Caco-2 (cell line): ENCODE measurements around the gene CC2D2B. TPM values are rescaled to one million over a fixed set of nuclear protein-coding genes. Genes with fewer than 3 reads are reported as not detected.

ENCODE experiments used
- BruUV-seq: library from RNA; stranded (reverse); fragments of 400-500 nt; replicated peaks from 2 replicates; lab custom pipeline; 2021; lab: Mats Ljungman, UMichigan
- CTCF ChIA-PET: fragments of 300-600 bp; sonication (Branson Sonifier 250); formaldehyde crosslinking; loops from one replicate; lab custom pipeline; 2022; ENCODE audit warnings: antibody characterized with exemption; lab: Charles Lee
- POLR2A ChIA-PET: fragments of 300-600 bp; sonication (Branson Sonifier 250); formaldehyde crosslinking; loops from one replicate; lab custom pipeline; 2022; ENCODE audit warnings: antibody characterized with exemption; lab: Charles Lee
- DNase-seq, 2 experiments: peaks; one replicate each; pipeline versions ENCODE4 v3.0.0 to v3.0.0-alpha.2; 2020 to 2022
- H3K27me3 ChIP-seq: replicated peaks from 2 replicates; pipeline ENCODE4 v1.6.0; 2011; ENCODE audit warnings: low read length; ENCODE audit not compliant: control insufficient read depth, insufficient read depth
- H3K36me3 ChIP-seq: 2 replicates; pipeline ENCODE4 v1.5.1; 2011; ENCODE audit warnings: low read length; ENCODE audit not compliant: control insufficient read depth, insufficient read depth
- H3K4me1 ChIP-seq: fragments of 250-450 bp; sonication (Bioruptor Pico); 2 replicates; pipeline ENCODE4 v1.5.1; 2020; ENCODE audit warnings: mild to moderate bottlenecking
- H3K4me3 ChIP-seq: 2 replicates; pipeline ENCODE4 v1.5.1; 2011; ENCODE audit warnings: low read depth, mild to moderate bottlenecking, control low read depth, low read length
- H3K9me3 ChIP-seq: fragments of 250-450 bp; sonication (Bioruptor Pico); 2 replicates; pipeline ENCODE4 v1.5.1; 2020; ENCODE audit warnings: mild to moderate bottlenecking, moderate library complexity
- H3K27ac Mint-ChIP-seq: one replicate; pipeline ENCODE4 v1.8.0; 2022; ENCODE audit warnings: mixed read lengths; ENCODE audit not compliant: unreplicated experiment
- H3K27me3 Mint-ChIP-seq: one replicate; pipeline ENCODE4 v1.8.0; 2022; ENCODE audit warnings: mixed read lengths; ENCODE audit not compliant: insufficient read depth, unreplicated experiment
- H3K36me3 Mint-ChIP-seq: one replicate; pipeline ENCODE4 v1.8.0; 2022; ENCODE audit warnings: mild to moderate bottlenecking, mixed read lengths; ENCODE audit not compliant: insufficient read depth, unreplicated experiment
- H3K4me1 Mint-ChIP-seq: one replicate; pipeline ENCODE4 v1.8.0; 2022; ENCODE audit warnings: low read depth, mixed read lengths; ENCODE audit not compliant: unreplicated experiment
- H3K4me3 Mint-ChIP-seq: one replicate; pipeline ENCODE4 v1.8.0; 2022; ENCODE audit warnings: mild to moderate bottlenecking, moderate library complexity, mixed read lengths; ENCODE audit not compliant: unreplicated experiment
- H3K9me3 Mint-ChIP-seq: one replicate; pipeline ENCODE4 v1.8.0; 2022; ENCODE audit warnings: mixed read lengths; ENCODE audit not compliant: unreplicated experiment
- CTCF ChIP-seq, 2 experiments: fragments of 200-600 bp in 1 of 2; IDR thresholded peaks; 1 replicate in 1 of 2; 2 replicates in 1 of 2; pipeline versions ENCODE4 v1.5.1 to v1.8.0; 2011 to 2022; ENCODE audit warnings: antibody characterized with exemption in 1 of 2, control low read depth in 1 of 2, inconsistent platforms in 1 of 2, low read depth in 1 of 2, low read length in 1 of 2, mild to moderate bottlenecking in 1 of 2, moderate library complexity in 1 of 2; ENCODE audit not compliant: insufficient read depth in 1 of 2, severe bottlenecking in 1 of 2, unreplicated experiment in 1 of 2
- intact Hi-C: fragments of 100-400 bp; cut with micrococcal nuclease; formaldehyde crosslinking; loops from one replicate; pipeline ENCODE4 v1.10.0; 2022; ENCODE audit not compliant: unreplicated experiment
- total RNA-seq: library from RNA; stranded (reverse); gene quantifications from 2 replicates; pipeline ENCODE4 v1.2.3, GENCODE V29; 2022

The CC2D2B gene
- total RNA-seq, 1 experiment from 2014 or later = 0.39 TPM

- ChIA-PET POLR2A (no interaction called here), CTCF (no interaction called here)
- DNase-seq = no peak
- Histone ChIP-seq H3K4me3 (no peak overlapping the region), H3K27me3 (no peaks in the 10 kb centered on the region), H3K9me3 (no peaks in the 10 kb centered on the region), H3K4me1 (no peaks in the 10 kb centered on the region), H3K36me3 (no peaks in the 10 kb centered on the region)
- H3K36me3 Mint-ChIP-seq = no peaks in the 10 kb centered on the region
- no peak overlapping the region for H3K4me3 Mint-ChIP-seq
- H3K9me3 Mint-ChIP-seq = no peaks in the 10 kb centered on the region
- no peaks in the 10 kb centered on the region for H3K27me3 Mint-ChIP-seq
- TF ChIP-seq CTCF (IDR thresholded peaks at IDR 0.05; ENCODE audit: insufficient read depth in 1 of 2, low read depth in 1 of 2, low read length in 1 of 2, severe bottlenecking in 1 of 2, unreplicated experiment in 1 of 2) = no peak
- intact Hi-C loops = no loop called here
- no peaks in the 10 kb centered on the region for H3K4me1 Mint-ChIP-seq
- H3K27ac Mint-ChIP-seq = no peak overlapping the region
- BruUV-seq = no TSS peak
Measured at GRCh38 chr10:96023168-96023567, 115.4 kb downstream of the CC2D2B start.

GRCh38 chr10:96025566-96025965, 117.8 kb downstream of the CC2D2B start:
- peak; percentile 48 to 50 for TF ChIP-seq CTCF (IDR thresholded peaks at IDR 0.05; ENCODE audit: insufficient read depth in 1 of 2, low read depth in 1 of 2, low read length in 1 of 2, severe bottlenecking in 1 of 2, unreplicated experiment in 1 of 2)
- BruUV-seq = no TSS peak
- ChIA-PET CTCF (interaction anchor here (0.7 kb wide), 1 partner anchor 336 kb away, joined by 3 read pairs; no protein-coding TSS in a partner anchor), POLR2A (no interaction called here)
- Mint-ChIP-seq H3K4me1 (peaks cover 7% of the 10 kb centered on the region), H3K27me3 (no peaks in the 10 kb centered on the region), H3K27ac (no peak overlapping the region), H3K4me3 (no peak overlapping the region), H3K9me3 (no peaks in the 10 kb centered on the region), H3K36me3 (no peaks in the 10 kb centered on the region)
- Histone ChIP-seq H3K9me3 (no peaks in the 10 kb centered on the region), H3K36me3 (no peaks in the 10 kb centered on the region), H3K27me3 (no peaks in the 10 kb centered on the region), H3K4me3 (no peak overlapping the region), H3K4me1 (peaks cover 4% of the 10 kb centered on the region)
- peak; percentile 52 to 58 for DNase-seq
- intact Hi-C loops = loop anchor here (2.0 kb wide), 1 partner anchor 13 kb away; no protein-coding TSS in a partner anchor

GRCh38 chr10:96034625-96035024, 126.8 kb downstream of the CC2D2B start:
- CTCF ChIA-PET = no interaction called here
- H3K27me3 Mint-ChIP-seq = no peaks in the 10 kb centered on the region

More at GRCh38 chr10:96034625-96035024, 126.8 kb downstream of the CC2D2B start:
- Histone ChIP-seq H3K4me3 (no peak overlapping the region), H3K9me3 (no peaks in the 10 kb centered on the region), H3K4me1 (peaks cover 27% of the 10 kb centered on the region), H3K27me3 (no peaks in the 10 kb centered on the region), H3K36me3 (no peaks in the 10 kb centered on the region)
- Mint-ChIP-seq H3K36me3 (peaks cover 5% of the 10 kb centered on the region), H3K27ac (no peak overlapping the region), H3K4me1 (peaks cover 24% of the 10 kb centered on the region), H3K4me3 (no peak overlapping the region), H3K9me3 (no peaks in the 10 kb centered on the region)
- no peak for DNase-seq
- POLR2A ChIA-PET = no interaction called here
- intact Hi-C loops = no loop called here
- BruUV-seq = no TSS peak
- TF ChIP-seq CTCF (IDR thresholded peaks at IDR 0.05; ENCODE audit: insufficient read depth in 1 of 2, low read depth in 1 of 2, low read length in 1 of 2, severe bottlenecking in 1 of 2, unreplicated experiment in 1 of 2) = no peak
